Erythroblast (primary cell): ENCODE measurements around the gene ELOVL5.

Experiments used
- GATA1 ChIP-seq: IDR thresholded peaks from 2 replicates; pipeline ENCODE4 v1.6.1; 2011; ENCODE audit warnings: low read depth, mild to moderate bottlenecking, control low read depth, low read length, moderate library complexity
- POLR2A ChIP-seq: IDR thresholded peaks from 2 replicates; pipeline ENCODE4 v1.6.1; 2011; ENCODE audit warnings: mild to moderate bottlenecking, low read length

GRCh38 chr6:53282741-53283140 is 66.0 kb downstream of the ELOVL5 start:
- TF ChIP-seq POLR2A (no peak), GATA1 (no peak)
